Lower leg skin (tissue), 3 donors: ENCODE data around the gene CDX1.

Source experiments
- CTCF ChIP-seq, 3 donors: fragments of 450-650 bp; IDR thresholded peaks; one replicate each; pipeline ENCODE4 v1.5.1; 2016; ENCODE audit warnings: antibody characterized with exemption in 3 of 3, mild to moderate bottlenecking in 3 of 3, moderate library complexity in 2 of 3
- POLR2A ChIP-seq, 2 donors: fragments of 450-650 bp; IDR thresholded peaks; one replicate each; pipeline ENCODE4 v1.6.1; 2016 to 2017; ENCODE audit warnings: antibody characterized with exemption in 2 of 2, mild to moderate bottlenecking in 1 of 2, moderate library complexity in 1 of 2

GRCh38 chr5:150135557-150136304 is 30.8 kb upstream of the CDX1 start:
- TF ChIP-seq CTCF (IDR thresholded peaks at IDR 0.05) (no peak), POLR2A (IDR thresholded peaks at IDR 0.05) (no peak)
